C1 segment of cervical spinal cord (tissue), 14 donors: ENCODE measurements around the gene UBALD1.

Experiments
- DNase-seq, 14 donors: peaks; one replicate each; lab custom pipeline; 2025; lab: John Stamatoyannopoulos, UW

UBALD1 gene

DNA sequence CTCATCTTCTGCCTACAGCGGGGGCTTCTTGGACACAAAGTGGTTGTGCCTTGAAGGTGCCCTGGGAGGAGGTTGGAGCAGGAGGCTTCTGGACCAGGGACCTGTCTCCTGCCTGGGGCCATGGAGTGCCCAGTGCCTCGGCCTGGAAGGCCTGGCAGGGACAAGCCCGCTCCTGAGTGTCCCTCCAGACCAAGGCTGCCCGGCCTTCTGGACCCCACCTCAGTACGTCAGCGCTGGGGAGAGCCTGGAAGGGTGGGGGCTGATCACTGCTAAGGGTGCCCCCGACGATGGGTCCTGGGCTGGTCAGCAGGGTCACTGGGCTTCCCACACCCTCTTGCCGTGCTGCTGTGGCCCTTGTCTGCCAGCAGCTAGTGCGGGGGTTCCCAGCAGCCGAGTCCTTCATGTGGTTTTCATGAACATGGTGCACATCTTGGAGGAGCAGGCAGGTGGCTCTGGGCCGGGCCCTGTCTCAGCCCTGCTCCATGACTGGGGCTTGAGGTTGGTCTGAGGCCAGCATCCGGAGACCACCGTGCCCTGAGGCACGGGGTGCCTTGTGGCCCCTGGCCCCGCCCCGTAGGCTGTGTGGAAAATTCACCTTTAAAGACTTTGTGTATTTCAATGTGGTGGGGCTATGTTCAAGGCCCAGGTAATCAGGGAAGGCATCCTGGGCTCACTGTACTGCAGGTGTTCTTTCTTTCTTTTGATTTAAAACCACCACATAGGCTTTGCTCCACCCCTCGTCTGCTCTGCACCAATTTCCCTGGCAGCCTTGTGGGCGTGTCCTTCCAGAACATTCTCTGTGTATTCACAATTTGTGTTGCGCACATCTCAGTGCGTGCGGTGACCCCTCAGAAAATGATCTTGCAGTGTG, 32.3 kb upstream of the UBALD1 start:
- DNase-seq: no peak

DNA sequence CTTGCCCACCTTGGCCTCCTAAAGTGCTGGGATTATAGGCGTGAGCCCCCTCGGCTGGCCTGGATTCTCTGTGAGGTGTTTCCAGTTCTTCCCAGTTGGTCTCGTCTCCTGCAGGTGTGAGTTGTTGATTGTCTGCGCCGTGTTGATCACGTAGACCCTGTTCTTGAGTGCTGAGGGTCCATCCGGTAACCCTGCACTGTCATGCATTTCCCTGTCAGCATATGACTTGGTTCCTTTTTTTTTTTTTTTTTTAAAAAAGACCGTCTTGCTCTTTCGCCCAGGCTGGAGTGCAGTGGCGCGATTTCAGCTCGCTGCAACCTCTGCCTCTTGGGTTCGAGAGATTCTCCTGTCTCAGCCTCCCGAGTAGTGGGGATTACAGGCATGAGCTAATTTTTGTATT, 27.2 kb upstream of the UBALD1 start:
- DNase-seq: no peak

DNA sequence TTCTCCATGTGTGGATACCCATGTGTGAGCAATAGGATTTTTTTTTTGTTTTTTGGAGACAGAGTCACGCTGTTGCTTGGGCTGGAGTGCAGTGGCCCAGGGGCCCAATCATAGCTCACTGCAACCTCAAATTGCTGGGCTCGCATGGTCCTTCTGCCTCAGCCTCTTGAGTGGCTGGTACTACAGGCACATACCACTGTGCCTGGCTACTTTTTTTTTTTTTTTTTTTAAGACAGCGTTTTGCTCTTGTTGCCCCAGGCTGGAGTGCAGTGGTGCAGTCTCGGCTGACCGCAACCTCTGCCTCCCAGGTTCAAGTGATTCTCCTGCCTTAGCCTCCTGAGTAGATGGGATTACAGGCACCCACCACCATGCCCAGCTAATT, 26.6 kb upstream of the UBALD1 start:
- DNase-seq: no peak

DNA sequence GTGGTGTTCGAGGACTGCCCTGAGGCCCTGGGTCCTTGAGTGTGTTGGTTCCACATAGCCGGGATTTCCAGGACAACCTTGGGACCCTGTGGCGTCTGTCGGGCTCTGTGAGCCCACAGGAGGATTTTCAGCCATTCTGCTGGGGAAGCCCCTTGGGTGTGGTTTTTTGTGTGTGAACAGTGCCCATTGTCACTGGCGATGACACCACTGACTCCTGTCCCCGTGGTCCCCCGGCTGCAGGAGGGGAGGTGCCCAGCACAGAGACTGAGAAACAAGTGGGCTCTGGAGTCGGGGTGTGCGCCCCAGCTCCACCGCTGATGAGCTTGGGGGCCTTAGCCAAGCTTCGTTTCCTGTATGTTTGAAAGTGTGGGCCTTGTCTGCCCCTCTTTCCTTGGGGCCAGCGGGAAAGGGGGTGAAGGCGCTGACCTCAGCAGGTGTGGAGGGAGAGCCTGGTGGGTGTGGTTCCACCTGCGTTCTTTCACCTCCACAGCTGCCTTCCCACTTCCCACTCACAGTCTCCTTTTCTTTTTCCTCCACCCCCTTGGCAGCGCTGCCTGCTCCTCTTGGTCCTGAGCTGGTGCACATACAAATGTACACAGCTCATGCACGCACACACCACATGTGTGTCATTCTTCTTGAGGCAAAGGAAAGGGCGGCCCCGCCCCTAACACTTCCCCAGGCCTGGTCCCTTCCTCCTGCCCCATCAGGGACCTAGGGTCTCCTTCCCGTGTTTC, 26.1 kb upstream of the UBALD1 start:
- DNase-seq: peak in 1 of 14 donors; percentile 26

DNA sequence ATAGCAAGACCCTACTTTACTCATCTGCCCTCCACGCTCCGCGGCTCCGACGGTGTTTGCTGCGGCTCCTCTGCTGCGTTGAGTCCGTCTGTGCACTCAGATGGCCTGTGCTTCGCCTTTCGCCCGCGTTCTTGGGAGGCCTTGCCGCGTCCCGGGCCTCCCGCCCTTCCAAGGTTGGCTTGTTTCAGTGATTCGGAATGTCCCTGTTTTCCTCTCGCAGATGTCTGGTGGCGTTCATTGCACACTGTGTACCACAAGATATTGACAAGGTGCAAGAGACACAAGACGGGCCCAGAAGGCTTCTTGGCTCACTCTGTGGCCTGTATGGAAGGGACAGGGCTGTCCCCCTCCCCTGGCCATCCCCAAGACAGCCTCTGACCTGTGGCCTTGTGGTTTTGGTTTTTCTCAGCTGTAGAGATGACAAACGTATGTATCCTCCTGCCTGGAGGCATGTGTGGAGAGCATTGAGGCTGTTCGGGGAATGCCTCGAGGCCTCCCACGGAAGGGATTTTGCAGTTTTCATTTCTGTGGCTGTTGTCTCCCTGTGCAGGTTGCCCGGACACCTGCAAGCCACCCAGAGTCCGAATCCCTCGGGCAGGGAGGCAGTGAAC, 25.3 kb upstream of the UBALD1 start:
- no peak for DNase-seq

DNA sequence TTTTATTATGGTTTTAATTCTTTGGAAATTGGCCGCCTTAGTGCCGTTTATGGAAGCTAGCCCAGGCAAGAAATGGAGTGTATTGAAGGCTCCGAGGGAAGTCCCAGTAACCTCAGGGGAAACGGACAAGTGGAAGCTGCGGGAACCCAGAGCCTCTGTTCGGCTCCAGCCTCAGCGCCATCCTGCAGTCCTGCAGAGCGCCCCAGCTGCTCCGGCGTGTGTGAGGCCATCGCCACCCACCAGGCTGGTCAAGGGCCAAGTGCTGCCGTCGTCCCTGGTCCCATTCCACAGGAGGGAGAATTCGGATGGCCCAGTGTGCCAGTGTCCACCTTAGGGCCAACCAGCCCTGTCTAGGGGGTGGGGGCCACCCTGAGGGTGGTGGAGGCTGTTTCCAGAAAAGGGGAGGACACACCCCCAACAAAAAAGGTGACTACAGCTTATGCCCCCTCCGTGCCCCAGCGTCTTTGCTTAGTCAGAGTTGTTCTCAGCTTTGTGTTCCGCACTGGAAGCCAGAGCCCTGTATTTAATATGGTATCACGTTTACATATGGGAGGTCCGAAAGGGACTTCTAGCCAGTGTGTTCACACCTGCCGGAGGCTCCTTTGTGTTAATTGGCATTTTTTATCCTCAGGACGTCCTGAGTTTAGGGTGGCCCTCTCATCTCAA, 22.9 kb upstream of the UBALD1 start:
- DNase-seq: peak in 2 of 14 donors; percentile 17 to 25

DNA sequence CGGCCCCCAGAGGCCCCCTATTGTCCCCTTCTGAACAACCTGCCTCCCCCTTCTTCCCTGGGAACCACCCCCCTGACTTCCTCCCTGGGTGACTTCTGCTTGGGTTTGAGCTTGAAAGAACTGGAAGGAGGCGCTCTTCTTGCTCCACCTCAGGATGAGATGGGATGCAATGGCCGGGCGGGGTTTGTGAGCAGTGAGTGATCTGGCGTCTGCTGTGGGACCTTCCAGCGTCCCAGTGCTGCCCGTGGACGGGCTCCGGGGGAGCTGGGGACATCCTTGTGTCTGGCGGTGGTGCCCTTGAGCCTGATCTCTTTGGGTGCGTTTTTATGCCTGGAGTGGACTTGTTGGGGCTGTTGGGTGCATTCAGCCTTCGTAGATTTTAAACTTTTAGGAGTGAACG, 21.5 kb upstream of the UBALD1 start:
- no peak for DNase-seq

DNA sequence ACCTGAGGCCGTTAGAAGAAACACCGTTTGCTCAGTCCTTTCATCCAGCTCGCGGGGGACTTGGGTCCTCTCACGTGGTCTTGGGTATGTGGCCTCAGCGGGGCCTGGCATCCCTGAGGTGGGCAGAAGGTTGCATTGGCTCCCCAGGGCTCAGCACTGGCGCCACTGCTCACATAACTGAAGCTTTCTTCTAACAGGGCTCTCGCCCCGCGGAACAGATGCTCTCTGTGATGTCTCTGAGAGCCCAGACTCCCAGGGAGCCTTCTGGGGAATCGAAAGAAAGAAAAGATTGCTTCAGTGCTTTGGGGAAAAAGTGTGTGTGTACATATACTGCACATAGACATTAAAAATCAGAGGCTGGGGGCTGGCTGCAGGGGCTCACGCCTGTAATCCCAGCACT, 20.1 kb upstream of the UBALD1 start:
- peak in 1 of 14 donors; percentile 10 for DNase-seq

DNA sequence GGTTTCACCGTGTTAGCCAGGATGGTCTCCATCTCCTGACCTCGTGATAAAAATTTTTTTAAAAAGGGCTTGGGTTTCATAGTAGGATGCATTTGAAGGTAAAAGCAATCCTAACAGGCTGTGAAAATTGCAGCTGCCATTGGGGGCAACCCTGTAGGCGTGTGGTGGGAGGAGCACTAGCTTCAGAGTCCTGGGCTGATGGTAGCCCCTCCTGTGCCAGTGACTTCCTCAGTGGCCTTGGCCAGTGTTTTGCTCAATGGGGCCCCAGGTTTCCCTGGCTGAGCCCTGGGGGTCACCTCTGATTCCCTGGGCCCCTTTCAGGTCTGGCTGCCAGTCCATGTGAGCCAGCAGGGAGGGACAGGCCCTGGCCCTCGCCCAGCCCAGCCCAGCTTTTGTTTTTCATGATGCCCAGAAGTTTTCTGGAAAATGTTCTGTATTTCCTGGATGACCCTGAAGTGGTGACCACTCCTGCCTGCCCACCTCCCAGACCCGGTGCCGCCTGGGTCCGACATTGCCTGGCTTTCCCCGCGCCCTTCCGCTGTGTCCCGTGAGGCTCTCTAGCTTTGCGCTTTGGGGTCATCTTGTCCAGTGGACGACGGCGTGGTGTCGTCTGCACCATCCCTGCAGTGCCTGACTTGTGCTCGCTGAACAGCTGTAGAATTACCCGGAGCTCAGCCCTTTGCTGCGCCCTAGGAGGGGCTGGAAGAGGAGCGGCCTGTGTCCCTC, 19.4 kb upstream of the UBALD1 start:
- DNase-seq: no peak

DNA sequence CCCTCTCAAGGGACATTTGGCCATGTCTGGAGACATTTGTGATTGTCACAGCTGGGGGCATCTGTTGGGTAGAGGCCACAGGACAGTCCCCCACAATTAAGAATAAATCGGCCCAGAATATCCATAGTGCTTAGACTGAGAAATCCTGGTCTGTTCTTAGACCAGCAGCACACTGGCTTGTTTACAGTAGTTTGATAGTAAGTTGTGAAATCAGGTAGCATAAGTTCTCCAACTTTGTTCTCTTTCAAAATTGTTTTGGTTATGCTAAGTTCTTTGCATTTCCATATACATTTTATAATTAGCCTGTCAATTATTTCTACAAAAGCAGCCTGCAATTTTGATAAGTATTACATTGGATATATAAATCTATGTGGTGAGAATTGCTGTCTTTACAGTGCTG, 16.8 kb upstream of the UBALD1 start:
- no peak for DNase-seq

DNA sequence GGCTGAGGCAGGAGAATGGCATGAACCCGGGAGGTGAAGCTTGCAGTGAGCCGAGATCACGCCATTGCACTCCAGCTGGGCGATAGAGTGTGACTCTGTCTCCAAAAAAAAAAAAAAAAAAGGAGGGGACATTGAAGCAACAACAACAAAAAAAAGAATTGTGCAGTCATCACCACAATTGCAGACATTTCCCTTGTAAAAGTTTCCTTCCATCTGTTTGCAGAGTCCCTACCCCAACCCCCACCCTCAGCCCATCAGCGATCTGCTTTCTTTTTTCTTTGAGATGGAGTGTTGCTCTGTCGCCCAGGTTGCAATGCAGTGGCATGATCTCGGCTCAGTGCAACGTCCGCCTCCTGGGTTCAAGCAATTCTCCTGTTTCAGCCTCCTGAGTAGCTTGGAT, 13.6 kb upstream of the UBALD1 start:
- no peak for DNase-seq

DNA sequence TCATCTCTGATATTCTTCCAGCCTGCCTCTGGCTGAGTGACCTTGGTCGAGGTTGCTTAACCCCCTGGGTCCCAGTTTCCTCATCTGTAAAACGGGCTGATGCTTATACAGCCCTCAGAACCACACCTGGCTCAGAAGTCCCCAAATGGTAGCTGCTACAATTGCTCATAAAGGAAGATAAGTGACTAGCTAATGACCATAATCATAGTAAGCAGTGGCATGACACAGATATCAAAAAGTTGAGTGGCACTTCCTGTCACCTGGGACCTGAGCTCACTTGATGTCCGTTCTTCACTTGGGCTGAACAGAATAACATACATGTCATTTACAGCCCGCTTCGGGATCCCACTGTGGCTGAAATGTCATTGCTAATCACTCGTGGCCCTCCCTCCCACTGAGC, 11.7 kb upstream of the UBALD1 start:
- no peak for DNase-seq

DNA sequence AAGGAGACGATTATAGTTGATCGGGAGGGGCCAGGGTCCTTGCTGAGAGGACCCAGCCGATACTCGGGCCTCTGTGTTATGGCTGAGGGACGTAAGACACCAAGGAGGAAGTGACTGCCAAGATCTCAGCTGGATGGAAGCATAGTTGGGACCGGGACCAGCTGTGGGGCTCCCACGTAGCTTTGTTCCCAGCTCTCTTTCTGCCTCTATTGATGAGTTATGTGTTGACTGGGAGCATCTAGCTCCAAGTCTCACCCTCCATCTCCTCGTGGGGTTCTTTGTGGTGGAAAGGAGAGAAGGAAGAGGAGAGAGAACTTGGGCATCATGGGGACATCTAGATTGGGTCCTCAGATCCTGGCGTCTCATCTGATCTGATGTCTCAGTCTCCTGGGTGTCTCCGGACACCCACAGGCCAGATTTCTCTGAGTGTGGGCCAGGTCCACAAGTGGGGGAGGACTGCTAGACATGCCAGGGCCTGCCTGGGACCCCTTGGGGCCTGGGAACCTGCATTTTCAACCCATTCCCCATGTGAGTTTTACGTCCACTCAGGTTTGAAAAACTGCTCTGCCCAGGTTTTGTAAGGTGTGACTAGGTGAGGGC, 11.0 kb upstream of the UBALD1 start:
- peak in 1 of 14 donors; percentile 63 for DNase-seq

DNA sequence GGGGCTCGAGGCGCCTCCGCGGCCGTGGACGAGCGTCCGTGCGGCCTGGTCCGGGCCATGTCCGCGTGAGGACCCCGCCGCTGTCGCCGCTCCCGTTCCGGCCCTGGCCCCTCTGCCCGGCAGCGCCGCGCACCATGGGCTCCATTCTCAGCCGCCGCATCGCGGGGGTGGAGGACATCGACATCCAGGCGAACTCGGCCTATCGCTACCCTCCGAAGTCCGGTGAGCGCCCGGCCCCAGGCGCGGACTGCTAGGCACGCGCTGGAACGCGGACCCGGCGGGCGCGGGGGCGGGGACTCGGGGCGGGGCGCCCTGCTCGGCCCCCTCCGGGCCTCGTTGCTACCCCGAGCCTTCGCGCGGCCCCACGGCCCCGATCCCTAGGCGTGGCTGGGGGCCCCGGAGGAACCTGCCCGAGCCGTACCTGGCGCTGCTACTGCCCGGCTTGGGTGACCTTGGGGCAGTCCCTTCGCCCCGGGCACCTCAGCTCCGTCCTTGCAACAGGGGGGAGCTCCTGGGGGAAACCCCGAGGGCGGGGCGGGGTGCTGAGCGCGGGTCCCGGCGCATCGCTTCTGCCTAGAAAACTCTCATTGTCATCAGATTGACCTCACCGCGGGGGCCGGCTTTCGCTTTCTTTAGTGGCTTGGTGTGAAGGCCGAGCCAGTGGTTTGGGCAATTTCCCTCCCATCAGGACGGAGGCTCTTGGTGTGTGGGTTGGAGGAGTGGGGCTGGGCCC, 10.3 kb upstream of the UBALD1 start:
- DNase-seq: peak in 11 of 14 donors; percentile 26 to 76 (median 55)

DNA sequence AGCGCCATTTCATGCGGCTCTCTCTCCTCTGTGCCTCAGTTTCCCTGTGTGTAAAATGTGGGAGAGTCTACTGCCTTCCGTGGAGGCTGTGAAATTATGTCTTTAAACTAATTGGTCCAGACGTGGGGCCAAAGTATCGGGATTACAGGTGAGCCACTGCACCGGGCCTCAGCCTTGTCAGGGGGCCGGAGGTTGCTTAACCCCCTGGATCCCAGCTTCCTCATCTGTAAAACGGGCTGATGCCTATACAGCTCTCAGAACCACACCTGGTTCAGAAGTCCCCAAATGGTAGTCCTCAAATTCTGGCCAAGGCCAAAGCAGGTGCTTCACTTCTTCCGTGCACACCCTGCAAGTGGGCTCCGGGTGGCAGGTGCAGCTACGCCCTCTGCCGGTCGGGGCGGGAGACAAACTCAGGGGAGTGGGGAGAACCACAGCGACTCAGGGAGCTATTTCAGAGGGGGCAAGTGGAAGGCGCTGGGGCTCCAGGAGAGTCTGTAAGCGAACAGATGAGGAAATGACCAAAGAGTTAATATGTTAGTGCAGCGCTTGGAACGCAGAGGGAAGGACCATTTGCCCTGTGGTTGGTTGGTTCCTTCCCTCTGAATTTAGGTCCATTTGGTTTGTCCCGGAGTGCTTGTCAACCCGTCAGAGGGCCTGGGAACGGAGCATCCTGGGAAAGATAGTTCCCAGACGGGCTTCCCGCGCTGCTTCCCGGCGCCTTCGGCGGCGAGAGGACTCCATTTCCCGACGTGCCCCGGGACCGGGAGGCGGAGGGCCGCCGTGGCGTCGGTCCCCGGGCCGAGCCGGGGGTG, 9.5 kb upstream of the UBALD1 start, which contains the start of gene MGRN1:
TSS of gene MGRN1 (plus strand) at position 812 of the 812 bp plus-strand sequence. CDS start 135 bp downstream, outside the sequence.
- DNase-seq: peak; percentile 50 to 98 (median 92)

DNA sequence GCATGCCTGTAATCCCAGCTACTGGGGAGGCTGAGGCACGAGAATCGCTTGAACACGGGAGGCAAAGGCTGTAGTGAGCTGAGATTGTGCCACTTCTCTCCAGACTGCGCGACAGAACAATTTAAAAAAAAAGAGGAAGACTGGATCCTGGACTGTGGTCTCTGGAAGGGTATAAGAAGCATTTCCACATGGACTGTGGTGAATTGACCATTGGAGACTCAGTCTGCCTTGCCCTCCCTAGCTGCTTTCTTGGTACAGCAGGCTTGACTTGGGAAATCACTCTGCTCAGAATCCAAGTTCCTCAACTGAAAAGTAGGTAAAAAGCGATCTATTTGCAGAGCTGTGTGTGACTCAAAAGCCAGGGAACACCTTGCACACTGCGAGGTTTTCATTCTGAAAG, 8.9 kb upstream of the UBALD1 start:
- no peak for DNase-seq

DNA sequence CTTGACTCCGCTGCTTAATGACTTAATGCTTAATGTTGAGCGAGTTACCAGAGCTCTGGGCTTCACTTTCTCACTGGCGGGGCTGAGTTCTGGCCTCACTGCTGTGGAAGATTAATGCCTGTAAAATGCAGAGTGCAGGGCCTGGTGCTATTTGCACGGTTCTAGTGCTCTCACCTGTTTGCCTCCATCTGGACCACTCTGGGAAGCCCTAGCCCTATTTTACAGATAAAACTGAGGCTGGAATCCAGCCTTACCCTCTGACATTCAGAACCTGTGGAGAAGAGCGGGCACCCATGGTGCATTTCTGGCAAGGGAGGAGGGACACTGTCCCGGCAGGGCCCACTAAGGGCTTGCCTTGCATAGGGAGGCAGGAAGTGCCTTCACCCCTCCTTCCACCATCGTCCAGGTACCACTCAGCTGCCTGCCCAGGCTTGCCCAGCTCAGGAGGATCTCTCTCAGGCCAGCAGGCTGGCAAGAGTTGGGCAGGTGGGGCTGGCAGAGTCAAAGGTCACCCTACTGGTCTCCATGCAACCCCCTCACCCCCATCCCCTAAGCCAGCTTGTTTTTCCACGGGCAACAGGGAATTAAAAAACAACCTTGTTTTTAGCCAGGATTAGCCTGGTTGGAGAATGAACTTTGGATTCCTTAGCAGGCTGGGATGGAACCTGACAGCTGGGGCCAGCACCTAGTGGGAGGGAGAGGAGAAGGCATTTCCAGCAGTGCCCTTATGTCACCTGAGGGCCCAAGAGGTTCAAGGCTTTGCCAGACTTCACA, 4.1 kb upstream of the UBALD1 start:
- no peak for DNase-seq

DNA sequence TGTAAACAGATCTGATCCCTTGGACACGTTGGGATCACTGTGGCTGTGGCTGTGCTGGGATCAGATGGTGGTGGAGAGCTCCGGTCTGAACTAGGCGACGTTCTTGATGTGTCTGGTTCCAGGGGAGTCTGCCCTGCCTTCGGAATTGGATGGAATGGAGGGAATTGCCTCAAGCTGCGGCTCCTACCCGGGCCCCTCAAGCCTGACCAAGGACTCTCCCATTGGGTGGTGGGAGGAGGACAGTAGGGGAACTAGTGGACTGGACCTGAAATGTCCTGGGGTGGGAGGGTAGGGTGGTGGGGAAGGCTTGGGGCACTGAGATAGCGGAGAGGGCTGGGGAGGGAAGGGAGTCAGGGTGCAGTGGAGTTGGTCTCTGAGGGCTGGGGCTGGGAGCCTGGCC, 3.2 kb upstream of the UBALD1 start:
- DNase-seq: no peak
